Activated T-helper 9 cell treated with anti-CD3 and anti-CD28 coated beads, Interleukin-2, amount 50 U/mL, for 16 hours (primary cell): ENCODE data around the gene TRIO.
A peak's percentile ranks its signal among the peaks of the same experiment; 100 is the strongest.
"Not testable (repeated sequence)": the region's sequence is repeated elsewhere in the genome, so short reads cannot be mapped to it uniquely, and the experiment has no call there.

ENCODE experiments used
- DNase-seq: peaks from one replicate; pipeline ENCODE4 v3.0.0-alpha.2; 2020; ENCODE audit warnings: low read depth

TRIO gene

GRCh38 chr5:14415024-14415697 is 272.0 kb downstream of the TRIO start:
- DNase-seq, result peak; percentile 7

GRCh38 chr5:14415698-14416074 is 272.5 kb downstream of the TRIO start:
- DNase-seq, result no peak

GRCh38 chr5:14416621-14417275 is 273.6 kb downstream of the TRIO start:
- no peak for DNase-seq

GRCh38 chr5:14417276-14417730 is 274.2 kb downstream of the TRIO start:
- DNase-seq, result no peak

GRCh38 chr5:14417792-14418765 is 274.9 kb downstream of the TRIO start:
- no peak for DNase-seq

GRCh38 chr5:14419686-14420085 is 276.5 kb downstream of the TRIO start:
- no peak for DNase-seq

GRCh38 chr5:14420101-14420811 is 277.1 kb downstream of the TRIO start:
- no peak for DNase-seq

GRCh38 chr5:14421851-14422250 is 278.7 kb downstream of the TRIO start:
- no peak for DNase-seq

GRCh38 chr5:14424011-14424685 is 281.0 kb downstream of the TRIO start:
- DNase-seq, result no peak

- DNase-seq, result no peak
Measured at GRCh38 chr5:14425559-14425958, 282.4 kb downstream of the TRIO start.

- DNase-seq, result no peak
Measured at GRCh38 chr5:14426521-14426920, 283.4 kb downstream of the TRIO start.

- no peak for DNase-seq
Measured at GRCh38 chr5:14428302-14429081, 285.4 kb downstream of the TRIO start.

- no peak for DNase-seq
Measured at GRCh38 chr5:14429101-14430050, 286.2 kb downstream of the TRIO start.

GRCh38 chr5:14431534-14431933 is 288.4 kb downstream of the TRIO start:
- no peak for DNase-seq

GRCh38 chr5:14432931-14433589 is 289.9 kb downstream of the TRIO start:
- no peak for DNase-seq

GRCh38 chr5:14435481-14435880 is 292.3 kb downstream of the TRIO start:
- DNase-seq, result no peak

- not testable (repeated sequence) for DNase-seq
Measured at GRCh38 chr5:14436122-14436521, 293.0 kb downstream of the TRIO start.

- DNase-seq, result no peak
Measured at GRCh38 chr5:14436801-14437542, 293.8 kb downstream of the TRIO start.
